Fibroblast of lung (primary cell): ENCODE data around the gene MICAL2. TPM values are rescaled to one million over a fixed set of nuclear protein-coding genes. Genes with fewer than 3 reads are reported as not detected.
A peak's percentile ranks its signal among the peaks of the same experiment; 100 is the strongest.

Experiments
- DNase-seq, 2 donors: peaks; one replicate each; pipeline versions ENCODE4 v3.0.0 to v3.0.0-alpha.2; 2010; ENCODE audit warnings: low read depth in 2 of 2
- H2AFZ ChIP-seq: 2 replicates; pipeline ENCODE4 v1.5.1; 2012; ENCODE audit warnings: low read length, control low read depth, inconsistent platforms
- H3K27ac ChIP-seq: 2 replicates; pipeline ENCODE4 v1.5.1; 2011; ENCODE audit warnings: low read length, control low read depth; ENCODE audit not compliant: insufficient read depth
- H3K27me3 ChIP-seq: 2 replicates; pipeline ENCODE4 v1.5.1; 2011; ENCODE audit warnings: mild to moderate bottlenecking, low read length; ENCODE audit not compliant: control insufficient read depth, insufficient read depth
- H3K36me3 ChIP-seq: 2 replicates; pipeline ENCODE4 v1.5.1; 2011; ENCODE audit warnings: low read length; ENCODE audit not compliant: control insufficient read depth, insufficient read depth
- H3K4me1 ChIP-seq: 2 replicates; pipeline ENCODE4 v1.5.1; 2011; ENCODE audit warnings: low read length; ENCODE audit not compliant: control insufficient read depth, insufficient read depth; ENCODE audit errors: extremely low read depth
- H3K4me2 ChIP-seq: 2 replicates; pipeline ENCODE4 v1.5.1; 2011; ENCODE audit warnings: low read length, control low read depth; ENCODE audit not compliant: insufficient read depth; ENCODE audit errors: extremely low read depth
- H3K4me3 ChIP-seq, 4 experiments: fragments of 200-600 bp in 1 of 4; sonication (generic) in 1 of 4; replicated peaks in 1 of 4; 2 replicates each; pipeline ENCODE4 v1.5.1; 2011 to 2016; ENCODE audit warnings: low read length in 4 of 4, low read depth in 3 of 4, mild to moderate bottlenecking in 3 of 4, control low read depth in 2 of 4, inconsistent platforms in 1 of 4, mixed read lengths in 1 of 4; ENCODE audit not compliant: insufficient read depth in 1 of 4; ENCODE audit errors: control extremely low read depth in 1 of 4
- H3K79me2 ChIP-seq: 2 replicates; pipeline ENCODE4 v1.5.1; 2012; ENCODE audit warnings: mild to moderate bottlenecking, low read length, inconsistent platforms; ENCODE audit not compliant: control insufficient read depth, insufficient read depth
- H3K9ac ChIP-seq: 2 replicates; pipeline ENCODE4 v1.5.1; 2011; ENCODE audit warnings: mild to moderate bottlenecking, low read length, control low read depth; ENCODE audit not compliant: insufficient read depth
- H3K9me3 ChIP-seq: 2 replicates; pipeline ENCODE4 v1.5.1; 2012; ENCODE audit warnings: low read depth, low read length; ENCODE audit not compliant: control insufficient read depth, insufficient read depth
- H4K20me1 ChIP-seq: 2 replicates; pipeline ENCODE4 v1.5.1; 2011; ENCODE audit warnings: low read length; ENCODE audit not compliant: control insufficient read depth, insufficient read depth; ENCODE audit errors: extremely low read depth
- EZH2 ChIP-seq: IDR thresholded peaks from 2 replicates; pipeline ENCODE4 v1.5.1; 2012; ENCODE audit warnings: low read length, control low read depth, mild to moderate bottlenecking; ENCODE audit errors: missing control alignments
- polyA plus RNA-seq, 2 donors: library from polyadenylated mRNA; depleted of rRNA in 1 of 2; stranded (reverse) in 1 of 2; unstranded in 1 of 2; fragments of >200 nt; gene quantifications; 2 replicates each; pipeline ENCODE4 v1.2.1, GENCODE V29; 2011 to 2012; ENCODE audit warnings: missing spikeins in 1 of 2
- total RNA-seq: library from RNA; depleted of rRNA; stranded (reverse); fragments of >200 nt; gene quantifications from 2 replicates; pipeline ENCODE4 v1.2.1, GENCODE V29; 2014
- TF ChIP-seq, protein P1 (sequence below), 2 donors: IDR thresholded peaks in 1 of 2; conservative IDR thresholded peaks in 1 of 2; 1 replicate in 1 of 2; 2 replicates in 1 of 2; pipeline ENCODE4 v1.5.1; 2011 to 2012; ENCODE audit warnings: low read length in 2 of 2, control low read depth in 1 of 2, inconsistent platforms in 1 of 2, low read depth in 1 of 2, mild to moderate bottlenecking in 1 of 2

The MICAL2 gene
- total and polyA plus RNA-seq, 2 donors (not counting 1 experiment from before 2014, with no cell fraction given), result 78.5 to 275 TPM

GRCh38 chr11:12162652-12163051, 52.3 kb downstream of the MICAL2 start:
- H4K20me1 ChIP-seq, result no peaks in the 10 kb centered on the region
- H3K27me3 ChIP-seq, result no peaks in the 10 kb centered on the region
- H2AFZ ChIP-seq, result no peak overlapping the region
- peak overlapping the region; percentile 93 for H3K27ac ChIP-seq
- no peak overlapping the region for H3K4me2 ChIP-seq
- H3K79me2 ChIP-seq, result peaks cover 36% of the 10 kb centered on the region
- no peak for TF ChIP-seq EZH2
- TF ChIP-seq, protein P1, sequence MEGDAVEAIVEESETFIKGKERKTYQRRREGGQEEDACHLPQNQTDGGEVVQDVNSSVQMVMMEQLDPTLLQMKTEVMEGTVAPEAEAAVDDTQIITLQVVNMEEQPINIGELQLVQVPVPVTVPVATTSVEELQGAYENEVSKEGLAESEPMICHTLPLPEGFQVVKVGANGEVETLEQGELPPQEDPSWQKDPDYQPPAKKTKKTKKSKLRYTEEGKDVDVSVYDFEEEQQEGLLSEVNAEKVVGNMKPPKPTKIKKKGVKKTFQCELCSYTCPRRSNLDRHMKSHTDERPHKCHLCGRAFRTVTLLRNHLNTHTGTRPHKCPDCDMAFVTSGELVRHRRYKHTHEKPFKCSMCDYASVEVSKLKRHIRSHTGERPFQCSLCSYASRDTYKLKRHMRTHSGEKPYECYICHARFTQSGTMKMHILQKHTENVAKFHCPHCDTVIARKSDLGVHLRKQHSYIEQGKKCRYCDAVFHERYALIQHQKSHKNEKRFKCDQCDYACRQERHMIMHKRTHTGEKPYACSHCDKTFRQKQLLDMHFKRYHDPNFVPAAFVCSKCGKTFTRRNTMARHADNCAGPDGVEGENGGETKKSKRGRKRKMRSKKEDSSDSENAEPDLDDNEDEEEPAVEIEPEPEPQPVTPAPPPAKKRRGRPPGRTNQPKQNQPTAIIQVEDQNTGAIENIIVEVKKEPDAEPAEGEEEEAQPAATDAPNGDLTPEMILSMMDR (conservative IDR thresholded peaks at IDR 0.05 in 1 of 2, IDR thresholded peaks at IDR 0.05 in 1 of 2; ENCODE audit: low read depth in 1 of 2, low read length in 2 of 2), result no peak
- peaks cover 13% of the 10 kb centered on the region for H3K36me3 ChIP-seq
- no peak overlapping the region for H3K9ac ChIP-seq
- H3K4me3 ChIP-seq, result no peak overlapping the region
- no peaks in the 10 kb centered on the region for H3K9me3 ChIP-seq
- peaks cover 57% of the 10 kb centered on the region for H3K4me1 ChIP-seq
- DNase-seq, result no peak

GRCh38 chr11:12163181-12163941, 53.0 kb downstream of the MICAL2 start:
- Histone ChIP-seq H3K4me3 (no peak overlapping the region), H4K20me1 (no peaks in the 10 kb centered on the region), H3K27ac (peak overlapping the region; percentile 93), H3K4me2 (peak overlapping the region; percentile 1), H3K27me3 (no peaks in the 10 kb centered on the region), H3K79me2 (peaks cover 40% of the 10 kb centered on the region), H3K9me3 (no peaks in the 10 kb centered on the region), H2AFZ (no peak overlapping the region), H3K4me1 (peaks cover 53% of the 10 kb centered on the region), H3K36me3 (peaks cover 13% of the 10 kb centered on the region), H3K9ac (peak overlapping the region; percentile 41)
- DNase-seq, result peak; percentile 63 to 85
- TF ChIP-seq, protein P1 (conservative IDR thresholded peaks at IDR 0.05 in 1 of 2, IDR thresholded peaks at IDR 0.05 in 1 of 2; ENCODE audit: low read depth in 1 of 2, low read length in 2 of 2), result no peak
- TF ChIP-seq EZH2, result no peak

- H3K9me3 ChIP-seq, result no peaks in the 10 kb centered on the region
- H3K79me2 ChIP-seq, result peaks cover 39% of the 10 kb centered on the region
- H2AFZ ChIP-seq, result no peak overlapping the region
- TF ChIP-seq EZH2, result no peak
- TF ChIP-seq, protein P1 (conservative IDR thresholded peaks at IDR 0.05 in 1 of 2, IDR thresholded peaks at IDR 0.05 in 1 of 2; ENCODE audit: low read depth in 1 of 2, low read length in 2 of 2), result no peak
- peaks cover 13% of the 10 kb centered on the region for H3K36me3 ChIP-seq
- H3K4me3 ChIP-seq, result no peak overlapping the region
- H3K4me2 ChIP-seq, result peak overlapping the region; percentile 1
- peak; percentile 76 to 99 for DNase-seq
- H3K9ac ChIP-seq, result peak overlapping the region; percentile 39
- peak overlapping the region; percentile 93 for H3K27ac ChIP-seq
- H3K27me3 ChIP-seq, result no peaks in the 10 kb centered on the region
- H4K20me1 ChIP-seq, result no peaks in the 10 kb centered on the region
- H3K4me1 ChIP-seq, result peaks cover 45% of the 10 kb centered on the region
These were observed 53.9 kb downstream of the MICAL2 start for GRCh38 chr11:12164061-12165014.
